Coronary artery (tissue), 2 donors: ENCODE measurements around the gene NKTR.
"Not testable (repeated sequence)": the region's sequence is repeated elsewhere in the genome, so short reads cannot be mapped to it uniquely, and the experiment has no call there.

ENCODE experiments used
- DNase-seq: peaks from one replicate; pipeline ENCODE4 v3.0.0-alpha.2; 2017; ENCODE audit warnings: low spot score
- H3K27ac ChIP-seq, 2 donors: fragments of 200-600 bp; sonication (generic); one replicate each; pipeline ENCODE4 v1.5.1; 2016 to 2019
- H3K4me3 ChIP-seq: fragments of 200-600 bp; sonication (generic); 2 replicates; pipeline ENCODE4 v1.5.1; 2016; ENCODE audit warnings: mild to moderate bottlenecking, moderate library complexity
- TF ChIP-seq, protein P1 (sequence below): fragments of 200-600 bp; sonication (generic); IDR thresholded peaks from one replicate; pipeline ENCODE4 v1.5.1; 2019; ENCODE audit warnings: antibody characterized with exemption

The NKTR gene

DNA sequence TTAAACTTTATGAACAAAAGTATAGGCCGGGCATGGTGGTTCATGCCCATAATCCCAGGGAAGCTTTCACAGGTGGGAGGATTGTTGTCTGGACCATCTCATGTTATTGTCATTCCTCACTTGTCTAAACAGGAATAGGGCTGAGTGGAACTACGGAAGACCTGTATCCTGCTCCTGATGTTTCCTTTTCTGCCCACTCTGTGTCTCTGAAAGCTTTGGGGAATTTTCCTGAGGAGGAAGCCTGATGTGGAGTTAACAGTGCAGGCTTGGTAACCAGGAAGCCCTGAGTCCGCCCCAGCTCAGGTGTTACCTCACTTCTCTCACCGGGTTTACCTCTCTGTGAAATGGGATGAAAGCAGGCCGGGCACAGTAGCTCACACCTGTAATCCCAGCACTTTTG, 11.9 kb upstream of the NKTR start:
- no peak overlapping the region for H3K27ac ChIP-seq
- TF ChIP-seq, protein P1, sequence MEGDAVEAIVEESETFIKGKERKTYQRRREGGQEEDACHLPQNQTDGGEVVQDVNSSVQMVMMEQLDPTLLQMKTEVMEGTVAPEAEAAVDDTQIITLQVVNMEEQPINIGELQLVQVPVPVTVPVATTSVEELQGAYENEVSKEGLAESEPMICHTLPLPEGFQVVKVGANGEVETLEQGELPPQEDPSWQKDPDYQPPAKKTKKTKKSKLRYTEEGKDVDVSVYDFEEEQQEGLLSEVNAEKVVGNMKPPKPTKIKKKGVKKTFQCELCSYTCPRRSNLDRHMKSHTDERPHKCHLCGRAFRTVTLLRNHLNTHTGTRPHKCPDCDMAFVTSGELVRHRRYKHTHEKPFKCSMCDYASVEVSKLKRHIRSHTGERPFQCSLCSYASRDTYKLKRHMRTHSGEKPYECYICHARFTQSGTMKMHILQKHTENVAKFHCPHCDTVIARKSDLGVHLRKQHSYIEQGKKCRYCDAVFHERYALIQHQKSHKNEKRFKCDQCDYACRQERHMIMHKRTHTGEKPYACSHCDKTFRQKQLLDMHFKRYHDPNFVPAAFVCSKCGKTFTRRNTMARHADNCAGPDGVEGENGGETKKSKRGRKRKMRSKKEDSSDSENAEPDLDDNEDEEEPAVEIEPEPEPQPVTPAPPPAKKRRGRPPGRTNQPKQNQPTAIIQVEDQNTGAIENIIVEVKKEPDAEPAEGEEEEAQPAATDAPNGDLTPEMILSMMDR = no peak
- H3K4me3 ChIP-seq = no peak overlapping the region
- DNase-seq = no peak

GRCh38 chr3:42589382-42590109, 10.9 kb upstream of the NKTR start:
- Histone ChIP-seq H3K27ac (peak overlapping the region; percentile 86 to 89), H3K4me3 (peak overlapping the region; percentile 73)
- TF ChIP-seq, protein P1 = no peak
- no peak for DNase-seq

GRCh38 chr3:42590989-42591756, 9.3 kb upstream of the NKTR start:
- no peak for DNase-seq
- TF ChIP-seq, protein P1 = no peak

GRCh38 chr3:42591811-42592210, 8.7 kb upstream of the NKTR start:
- H3K27ac ChIP-seq = peak overlapping the region; percentile 86 to 89
- no peak for DNase-seq
- TF ChIP-seq, protein P1 = no peak
- peak overlapping the region; percentile 73 for H3K4me3 ChIP-seq

More at GRCh38 chr3:42590989-42591756, 9.3 kb upstream of the NKTR start:
- Histone ChIP-seq H3K4me3 (peak overlapping the region; percentile 73), H3K27ac (peak overlapping the region; percentile 86 to 89)

GRCh38 chr3:42593635-42594034, 6.9 kb upstream of the NKTR start:
- no peak overlapping the region for H3K4me3 ChIP-seq
- TF ChIP-seq, protein P1 = no peak
- H3K27ac ChIP-seq = no peak overlapping the region
- no peak for DNase-seq

DNA sequence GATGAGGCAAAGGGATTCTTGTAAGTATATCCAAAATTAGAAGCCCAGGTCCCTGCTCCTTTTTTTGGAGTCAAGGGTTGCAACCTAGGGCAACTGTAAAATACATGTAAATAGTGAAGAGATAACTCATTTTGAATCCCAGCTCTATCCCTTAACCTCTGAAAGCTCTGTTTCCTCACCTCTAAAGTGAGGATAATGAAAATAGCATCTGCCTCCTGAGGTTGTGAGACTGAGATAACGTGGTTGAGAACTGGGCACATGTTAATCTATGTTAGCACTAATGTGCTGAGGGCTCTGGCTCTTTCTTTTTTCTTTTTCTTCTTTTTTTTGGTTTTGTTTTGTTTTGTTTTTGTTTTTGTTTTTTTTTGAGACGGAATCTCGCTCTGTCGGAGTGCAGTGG, 4.8 kb upstream of the NKTR start:
- TF ChIP-seq, protein P1 = no peak
- no peak for DNase-seq
- Histone ChIP-seq H3K27ac (no peak overlapping the region), H3K4me3 (no peak overlapping the region)

- H3K27ac ChIP-seq, DNase-seq, H3K4me3 ChIP-seq: not testable (repeated sequence)
These were observed 3.4 kb upstream of the NKTR start for GRCh38 chr3:42597098-42597497.
